HG02610 (cell line): ENCODE results near the gene ZNF716.
"Not testable (repeated sequence)": the region's sequence is repeated elsewhere in the genome, so short reads cannot be mapped to it uniquely, and the experiment has no call there.

Experiments
- ATAC-seq: cut with Tn5 transposase; IDR thresholded peaks from one replicate; pipeline ENCODE4 v1.9.1; 2021; ENCODE audit warnings: mild to moderate bottlenecking, moderate library complexity; ENCODE audit not compliant: unreplicated experiment

The ZNF716 gene

DNA sequence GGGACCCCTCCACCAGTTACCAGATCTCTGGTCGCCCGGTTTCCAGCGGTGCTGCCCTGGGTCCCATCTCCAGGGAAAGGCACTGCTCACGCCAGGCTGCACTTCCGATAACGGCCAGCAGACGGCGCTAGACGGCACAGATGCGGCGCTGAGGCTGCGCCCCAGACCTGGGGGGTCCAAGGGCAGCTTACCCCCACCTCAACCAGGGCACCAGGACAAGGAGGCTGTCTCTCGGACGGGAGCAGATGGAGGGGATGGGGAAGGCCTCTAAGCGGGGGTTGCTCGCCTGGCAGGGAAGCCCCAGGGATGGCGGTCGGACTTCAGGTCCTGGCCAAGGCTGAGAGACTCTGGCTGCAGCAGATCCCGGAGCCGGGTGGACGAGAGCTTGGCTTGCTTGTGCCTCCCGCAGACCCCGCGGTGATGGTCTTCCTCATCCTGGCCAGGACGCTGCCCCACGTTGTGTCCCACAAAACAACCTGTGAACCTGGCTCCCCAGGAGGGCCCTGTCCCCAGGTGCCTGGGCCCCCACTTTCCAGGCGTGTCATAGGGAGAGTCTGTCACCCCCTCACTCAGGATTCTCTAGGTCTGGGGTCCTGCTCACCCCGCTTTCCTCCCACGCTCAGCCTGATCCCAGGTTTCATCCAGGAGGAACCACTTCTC lies 23.9 kb upstream of the ZNF716 start:
- no peak for ATAC-seq

DNA sequence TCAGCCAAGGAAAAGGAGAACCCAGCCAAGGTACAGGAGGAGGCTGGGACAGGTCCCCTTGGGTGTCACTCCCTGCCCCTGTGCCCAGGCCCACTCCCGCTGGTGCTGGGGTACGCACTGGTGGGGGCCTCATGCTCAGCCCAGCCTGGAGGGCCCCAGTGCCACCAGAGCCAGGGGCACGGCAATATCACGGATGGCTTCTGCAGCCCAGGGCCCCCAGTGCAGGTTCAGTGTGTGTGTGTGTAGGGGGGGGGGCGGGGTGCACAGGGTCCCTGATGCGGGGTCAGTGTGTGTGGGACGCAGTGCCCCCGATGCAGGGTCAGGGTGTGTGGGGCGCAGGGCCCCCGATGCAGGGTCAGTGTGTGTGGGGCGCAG lies 23.4 kb upstream of the ZNF716 start:
- no peak for ATAC-seq

DNA sequence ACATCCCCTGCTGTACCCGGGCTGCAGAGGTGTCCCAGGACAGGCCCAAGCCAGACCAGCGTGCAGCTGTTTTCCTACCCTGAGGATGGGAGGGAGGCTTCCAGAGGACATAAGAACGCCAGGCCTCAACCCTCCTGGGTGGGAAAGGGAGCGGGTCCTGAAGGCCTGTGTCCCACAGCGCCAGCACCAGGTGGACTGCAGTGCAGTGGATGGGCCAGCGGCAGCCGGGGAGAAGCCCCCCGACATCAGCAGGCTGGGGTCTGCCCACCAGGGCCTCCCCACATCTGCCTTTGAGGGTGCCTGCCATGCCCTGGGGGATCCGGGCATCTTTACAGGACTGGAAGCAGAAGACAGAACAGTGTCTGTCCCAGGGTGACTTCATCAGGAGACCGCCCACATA lies 22.8 kb upstream of the ZNF716 start:
- ATAC-seq: no peak

DNA sequence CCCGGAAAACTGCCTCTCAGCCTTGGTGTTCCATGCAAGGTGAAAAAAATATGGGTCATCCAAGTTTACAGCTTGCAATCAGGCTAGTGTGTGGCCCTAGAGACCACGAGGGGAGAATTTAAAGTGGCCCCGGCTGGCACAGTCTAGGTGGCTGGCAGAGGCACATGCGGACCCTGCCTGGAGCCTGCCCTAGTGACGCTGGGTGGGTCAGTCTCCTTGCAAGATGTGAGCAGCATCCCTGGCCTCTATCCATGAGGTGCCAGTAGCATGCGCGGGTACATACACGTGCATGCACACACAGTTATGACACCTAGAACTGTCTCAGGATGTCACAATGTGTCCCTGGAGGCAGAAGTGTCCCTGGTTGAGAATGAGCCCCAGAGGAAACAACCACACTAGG lies 22.4 kb upstream of the ZNF716 start:
- ATAC-seq: no peak

DNA sequence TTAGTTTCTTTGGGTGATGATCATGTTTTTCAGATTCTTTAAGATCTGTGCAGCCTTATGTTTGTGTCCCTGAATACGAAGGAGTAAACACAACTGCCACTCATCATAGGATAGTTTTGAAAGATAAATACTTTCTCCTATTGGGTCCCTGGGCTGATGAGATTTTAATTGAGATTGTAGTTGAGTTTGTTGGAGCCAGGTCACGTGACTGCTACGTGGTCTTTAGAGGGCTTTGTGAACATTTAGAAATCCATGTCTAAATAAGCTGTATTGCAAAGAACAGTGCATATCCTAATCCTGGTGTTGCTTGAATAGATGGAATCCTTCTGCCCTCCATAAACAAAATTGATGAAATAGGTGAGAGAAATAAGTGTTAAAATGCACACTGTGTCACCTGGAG lies 17.4 kb upstream of the ZNF716 start:
- no peak for ATAC-seq

DNA sequence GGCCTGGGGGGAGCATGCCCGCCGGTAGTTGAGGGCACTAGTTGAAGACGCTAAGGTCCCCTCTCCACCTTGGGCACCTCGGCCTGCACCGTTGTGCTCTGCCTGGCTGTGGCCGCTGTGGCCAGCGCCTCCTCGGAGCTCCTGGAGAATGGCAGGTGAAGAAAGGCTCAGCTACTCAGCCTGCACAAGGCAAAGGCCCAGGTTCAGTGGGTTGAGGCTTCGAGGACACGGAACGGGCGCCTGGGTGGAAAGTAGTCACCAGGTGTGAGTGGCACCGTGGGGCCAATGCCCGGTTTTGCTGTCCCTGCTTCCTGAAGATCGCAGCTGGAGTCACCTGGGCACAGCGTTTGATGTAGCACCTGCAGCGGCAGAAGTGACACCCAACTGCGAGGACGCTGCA lies 12.4 kb upstream of the ZNF716 start:
- ATAC-seq: no peak

DNA sequence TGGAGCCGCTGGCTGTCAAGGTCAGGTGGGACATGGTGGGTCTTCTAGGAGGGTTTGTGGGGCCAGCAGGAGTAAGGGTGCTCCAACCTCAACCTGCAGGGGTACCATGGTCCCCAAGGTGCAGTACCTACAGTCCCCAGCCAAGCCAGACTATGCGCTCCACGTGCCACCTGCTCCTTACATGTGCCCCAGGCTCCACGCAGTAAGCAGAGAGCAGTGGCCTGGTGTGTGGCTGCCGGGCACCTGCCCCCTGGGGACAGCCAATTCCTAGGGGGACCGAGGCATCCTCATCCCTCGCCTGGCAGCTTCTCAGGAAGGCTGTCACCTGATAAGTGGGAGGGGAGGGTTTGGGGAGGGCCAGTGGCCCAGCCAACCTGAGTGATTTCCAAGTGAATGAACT lies 11.7 kb upstream of the ZNF716 start:
- ATAC-seq: no peak

DNA sequence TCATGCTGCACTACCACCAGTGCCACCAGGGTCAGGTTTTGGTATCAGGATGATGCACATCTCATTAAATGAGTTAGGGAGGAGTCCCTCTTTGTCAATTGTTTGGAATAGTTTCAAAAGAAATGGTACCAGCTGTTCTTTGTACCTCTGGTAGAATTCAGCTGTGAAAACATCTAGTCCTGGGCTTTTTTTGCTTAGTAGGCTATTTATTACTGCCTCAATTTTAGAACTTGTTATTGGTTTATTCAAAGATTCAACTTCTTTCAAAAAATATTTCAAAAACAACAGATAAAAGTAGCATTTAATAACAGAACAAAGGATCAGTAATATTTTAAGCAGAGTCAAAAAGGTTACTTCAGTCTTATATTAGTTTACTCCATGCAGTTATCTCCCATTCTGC lies 6.4 kb upstream of the ZNF716 start:
- no peak for ATAC-seq

DNA sequence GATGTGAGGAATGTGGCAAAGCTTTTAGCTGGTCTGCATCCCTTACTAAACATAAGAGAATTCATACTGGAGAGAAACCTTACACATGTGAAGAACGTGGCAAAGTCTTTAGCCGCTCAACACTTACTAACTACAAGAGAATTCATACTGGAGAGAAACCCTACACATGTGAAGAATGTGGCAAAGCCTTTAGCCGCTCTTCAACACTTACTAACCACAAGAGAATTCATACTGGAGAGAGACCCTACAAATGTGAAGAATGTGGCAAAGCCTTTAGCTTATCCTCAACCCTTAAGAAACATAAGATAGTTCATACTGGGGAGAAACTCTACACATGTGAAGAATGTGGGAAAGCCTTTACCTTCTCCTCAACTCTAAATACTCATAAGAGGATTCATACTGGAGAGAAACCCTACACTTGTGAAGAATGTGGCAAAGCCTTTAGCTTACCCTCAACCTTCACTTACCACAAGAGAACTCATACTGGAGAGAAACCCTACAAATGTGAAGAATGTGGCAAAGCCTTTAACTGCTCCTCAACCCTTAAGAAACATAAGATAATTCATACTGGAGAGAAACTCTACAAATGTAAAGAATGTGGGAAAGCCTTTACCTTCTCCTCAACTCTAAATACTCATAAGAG lies 19.3 kb downstream of the ZNF716 start:
- ATAC-seq: not testable (repeated sequence)

DNA sequence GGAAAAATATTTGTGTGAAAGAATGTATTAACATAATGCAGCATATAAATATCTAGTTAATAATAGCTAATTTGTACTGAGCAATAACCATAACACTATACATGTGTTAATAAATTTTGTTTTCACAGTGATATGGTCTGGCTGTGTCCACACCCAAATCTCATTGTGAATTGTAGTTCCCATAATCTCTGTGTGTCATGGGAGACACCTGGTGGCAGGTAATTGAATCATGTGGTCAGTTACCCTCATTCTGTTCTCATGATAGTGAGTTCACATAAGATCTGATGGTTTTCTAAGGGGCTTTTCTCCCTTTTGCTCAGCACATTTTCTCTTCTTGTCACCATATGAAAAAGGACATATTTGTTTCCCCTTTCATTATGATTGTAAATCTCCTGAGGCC lies 30.3 kb downstream of the ZNF716 start:
- ATAC-seq: not testable (repeated sequence)

DNA sequence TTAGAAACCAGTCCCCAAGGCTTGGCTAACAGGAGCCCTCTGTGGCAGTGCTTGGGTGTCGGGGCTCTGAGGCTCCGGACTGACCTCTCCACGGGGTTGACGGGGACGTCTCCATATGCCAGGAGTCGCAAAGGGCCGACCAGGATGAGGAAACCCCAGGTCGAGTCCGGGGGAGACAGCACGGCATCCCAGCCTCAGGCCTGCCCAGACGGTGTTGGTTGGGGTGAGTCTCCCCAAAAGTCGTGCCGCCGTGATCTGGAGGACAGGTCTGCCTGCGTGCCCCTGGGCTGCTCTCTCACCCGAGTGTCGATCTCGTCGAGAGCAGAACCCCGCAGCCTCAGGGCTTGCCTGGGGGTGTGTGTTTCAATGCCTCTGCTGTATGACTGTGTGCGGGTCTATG lies 35.0 kb downstream of the ZNF716 start:
- ATAC-seq: not testable (repeated sequence)

DNA sequence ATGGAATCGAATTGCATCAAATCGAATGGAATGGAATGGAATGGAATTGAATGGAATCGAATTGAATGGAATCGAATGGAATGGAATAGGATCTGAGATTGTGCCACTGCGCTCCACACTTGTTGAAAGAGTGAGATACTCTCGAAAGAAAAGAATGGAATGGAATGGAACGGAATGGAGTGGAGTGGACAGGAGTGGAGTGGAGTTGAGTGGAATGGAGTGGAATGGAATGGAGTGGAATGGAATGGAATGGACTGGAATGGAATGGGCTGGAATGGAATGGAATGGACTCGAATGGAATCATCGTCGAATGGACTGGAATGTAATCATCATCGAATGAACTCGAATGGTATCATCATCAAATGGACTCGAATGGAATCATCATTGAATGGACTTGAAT lies 38.0 kb downstream of the ZNF716 start:
- no peak for ATAC-seq

DNA sequence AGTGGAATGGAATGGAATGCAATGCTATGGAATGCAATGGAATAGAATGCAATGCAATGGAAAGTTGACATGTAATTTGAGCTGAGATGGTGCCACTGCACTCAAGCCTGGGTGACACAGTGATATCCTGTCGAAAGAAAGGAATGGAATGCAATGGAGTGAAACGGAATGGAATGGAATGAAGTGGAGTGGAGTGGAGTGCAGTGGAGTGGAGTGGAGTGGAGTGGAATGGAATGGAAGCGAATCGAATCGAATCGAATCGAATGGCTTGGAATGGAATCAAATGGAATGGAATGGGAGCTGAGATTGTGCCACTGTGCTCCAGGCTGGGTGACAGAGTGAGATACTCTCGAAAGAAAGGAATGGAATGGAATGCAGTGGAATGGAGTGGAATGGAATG lies 45.1 kb downstream of the ZNF716 start:
- ATAC-seq: not testable (repeated sequence)

DNA sequence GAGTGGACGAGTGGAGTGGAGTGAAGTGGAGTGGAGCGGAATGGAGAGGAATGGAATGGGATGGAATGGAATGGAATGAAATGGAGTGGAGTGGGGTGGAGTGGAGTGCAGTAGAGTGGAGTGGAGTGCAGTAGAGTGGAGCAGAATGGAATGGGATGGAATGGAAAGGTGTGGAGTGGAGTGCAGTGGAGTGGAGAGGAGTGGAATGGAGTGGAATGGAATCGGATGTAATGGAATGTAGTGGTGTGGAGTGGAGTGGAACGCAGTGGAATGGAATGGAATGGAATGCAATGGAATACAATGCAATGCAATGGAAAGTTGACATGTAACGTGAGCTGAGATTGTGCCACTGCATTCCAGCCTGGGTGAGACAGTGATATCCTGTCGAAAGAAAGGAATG lies 46.4 kb downstream of the ZNF716 start:
- no peak for ATAC-seq

DNA sequence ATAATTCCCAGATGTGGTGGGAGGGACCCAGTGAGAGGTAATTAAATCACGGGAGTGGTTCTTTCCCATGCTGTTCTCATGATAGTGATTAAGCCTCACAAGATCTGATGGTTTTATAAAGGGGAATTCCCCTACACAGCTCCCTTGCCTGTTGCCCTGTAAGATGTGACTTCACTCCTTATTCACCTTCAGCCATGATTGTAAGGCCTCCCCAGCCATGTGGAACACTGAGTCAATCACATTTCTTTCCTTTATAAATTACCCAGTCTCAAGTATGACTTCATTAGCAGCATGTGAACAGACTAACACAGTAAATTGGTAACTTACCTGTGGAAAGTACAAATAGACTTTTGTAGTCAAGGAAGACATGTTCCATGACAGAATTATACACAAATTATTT lies 55.2 kb downstream of the ZNF716 start:
- no peak for ATAC-seq
